ENCODE measurements around the gene FBXO21.

The FBXO21 gene, protein sequence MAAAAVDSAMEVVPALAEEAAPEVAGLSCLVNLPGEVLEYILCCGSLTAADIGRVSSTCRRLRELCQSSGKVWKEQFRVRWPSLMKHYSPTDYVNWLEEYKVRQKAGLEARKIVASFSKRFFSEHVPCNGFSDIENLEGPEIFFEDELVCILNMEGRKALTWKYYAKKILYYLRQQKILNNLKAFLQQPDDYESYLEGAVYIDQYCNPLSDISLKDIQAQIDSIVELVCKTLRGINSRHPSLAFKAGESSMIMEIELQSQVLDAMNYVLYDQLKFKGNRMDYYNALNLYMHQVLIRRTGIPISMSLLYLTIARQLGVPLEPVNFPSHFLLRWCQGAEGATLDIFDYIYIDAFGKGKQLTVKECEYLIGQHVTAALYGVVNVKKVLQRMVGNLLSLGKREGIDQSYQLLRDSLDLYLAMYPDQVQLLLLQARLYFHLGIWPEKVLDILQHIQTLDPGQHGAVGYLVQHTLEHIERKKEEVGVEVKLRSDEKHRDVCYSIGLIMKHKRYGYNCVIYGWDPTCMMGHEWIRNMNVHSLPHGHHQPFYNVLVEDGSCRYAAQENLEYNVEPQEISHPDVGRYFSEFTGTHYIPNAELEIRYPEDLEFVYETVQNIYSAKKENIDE

DNA sequence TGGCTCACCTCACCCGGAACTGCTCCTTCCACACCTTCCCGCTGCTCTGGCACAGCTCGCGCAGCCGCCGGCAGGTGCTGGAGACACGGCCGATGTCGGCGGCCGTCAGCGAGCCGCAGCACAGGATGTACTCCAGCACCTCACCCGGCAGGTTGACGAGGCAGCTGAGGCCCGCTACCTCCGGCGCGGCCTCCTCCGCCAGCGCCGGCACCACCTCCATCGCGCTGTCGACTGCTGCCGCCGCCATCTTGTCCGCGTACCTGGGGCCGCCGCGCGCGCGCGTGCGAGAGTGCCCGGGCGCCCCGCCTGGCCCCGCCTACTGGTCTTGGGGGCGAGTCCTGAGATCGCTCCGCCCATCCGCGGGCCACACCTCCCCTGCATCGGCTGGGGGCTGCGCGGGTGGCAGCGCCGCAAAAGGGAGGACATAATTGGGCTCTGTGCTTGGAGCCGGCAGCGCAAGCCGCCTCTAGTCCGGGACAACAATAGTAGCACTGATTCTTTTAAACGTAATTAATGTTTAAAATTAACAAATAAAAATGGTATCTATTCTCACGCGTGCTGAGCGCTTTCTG is at the start of gene FBXO21:
Gene FBXO21, minus strand, starts transcription at position 261 of the 572 bp plus-strand sequence. Its CDS starts 14 bp downstream, at position 247.
- Histone ChIP-seq H3K4me3 (ENCODE audit: low read depth, low read length, poor library complexity, severe bottlenecking) (peak within 1 kb of the TSS; percentile 97), H3K27me3 (ENCODE audit: insufficient read depth, low read length) (peaks cover 8% of the 10 kb centered on the region; the same call in 1 of the 2 replicates), H4K20me1 (ENCODE audit: insufficient read depth, low read length) (no peaks in the 10 kb centered on the region), H3K27ac (ENCODE audit: low read depth, low read length, poor library complexity, severe bottlenecking) (no peak within 1 kb of the TSS), H3K4me1 (ENCODE audit: insufficient read depth, low read length, severe bottlenecking) (peaks cover 16% of the 10 kb centered on the region), H3K4me2 (ENCODE audit: low read length) (peak within 1 kb of the TSS; percentile 99), H3K79me2 (ENCODE audit: insufficient read depth, low read length) (peaks cover 20% of the 10 kb centered on the region), H3K36me3 (ENCODE audit: insufficient read depth, low read length) (peaks cover 31% of the 10 kb centered on the region), H3K9me3 (ENCODE audit: low read length) (peaks cover 4% of the 10 kb centered on the region), H3K9ac (ENCODE audit: low read length) (peak within 1 kb of the TSS; percentile 83), H2AFZ (ENCODE audit: low read length) (no peak within 1 kb of the TSS), H3F3A (ENCODE audit: insufficient read depth, low read length) (no peaks in the 10 kb centered on the region), H3K9me2 (ENCODE audit: low read depth, low read length) (no peaks in the 10 kb centered on the region)
- TF ChIP-seq, protein P1, sequence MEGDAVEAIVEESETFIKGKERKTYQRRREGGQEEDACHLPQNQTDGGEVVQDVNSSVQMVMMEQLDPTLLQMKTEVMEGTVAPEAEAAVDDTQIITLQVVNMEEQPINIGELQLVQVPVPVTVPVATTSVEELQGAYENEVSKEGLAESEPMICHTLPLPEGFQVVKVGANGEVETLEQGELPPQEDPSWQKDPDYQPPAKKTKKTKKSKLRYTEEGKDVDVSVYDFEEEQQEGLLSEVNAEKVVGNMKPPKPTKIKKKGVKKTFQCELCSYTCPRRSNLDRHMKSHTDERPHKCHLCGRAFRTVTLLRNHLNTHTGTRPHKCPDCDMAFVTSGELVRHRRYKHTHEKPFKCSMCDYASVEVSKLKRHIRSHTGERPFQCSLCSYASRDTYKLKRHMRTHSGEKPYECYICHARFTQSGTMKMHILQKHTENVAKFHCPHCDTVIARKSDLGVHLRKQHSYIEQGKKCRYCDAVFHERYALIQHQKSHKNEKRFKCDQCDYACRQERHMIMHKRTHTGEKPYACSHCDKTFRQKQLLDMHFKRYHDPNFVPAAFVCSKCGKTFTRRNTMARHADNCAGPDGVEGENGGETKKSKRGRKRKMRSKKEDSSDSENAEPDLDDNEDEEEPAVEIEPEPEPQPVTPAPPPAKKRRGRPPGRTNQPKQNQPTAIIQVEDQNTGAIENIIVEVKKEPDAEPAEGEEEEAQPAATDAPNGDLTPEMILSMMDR (IDR thresholded peaks at IDR 0.05; ENCODE audit: low read length) = no peak
- no peak for TF ChIP-seq EZH2 (IDR thresholded peaks at IDR 0.05; ENCODE audit: borderline replicate concordance, low read length)

DNA sequence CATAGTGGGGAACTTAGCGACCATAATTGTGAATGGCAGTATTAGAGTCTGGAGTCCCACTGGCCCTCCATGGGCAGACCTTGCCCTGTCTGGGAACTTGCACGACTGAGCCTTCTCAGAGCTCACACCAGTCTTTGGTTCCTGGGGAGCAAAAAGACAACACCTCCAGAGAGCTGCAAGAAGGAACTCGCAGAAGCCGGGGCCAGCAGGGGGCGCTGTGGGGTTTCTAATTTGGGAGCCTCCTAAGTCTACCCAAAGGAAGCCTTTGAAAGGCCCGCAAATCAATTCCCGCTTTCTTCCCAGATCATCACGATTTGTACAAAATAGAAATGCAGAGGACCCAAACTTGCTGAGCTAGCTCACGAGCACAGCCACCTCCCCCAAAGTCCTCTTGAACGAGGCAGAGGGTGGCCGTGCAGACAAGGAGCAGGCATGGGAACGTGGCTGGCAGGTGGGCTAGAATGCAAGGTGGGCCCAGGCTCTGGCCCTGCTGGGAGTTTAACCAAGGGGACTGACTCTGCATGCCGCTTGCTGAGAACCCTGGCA is 46.3 kb upstream of the FBXO21 start:
- no peak for TF ChIP-seq EZH2 (IDR thresholded peaks at IDR 0.05; ENCODE audit: borderline replicate concordance, low read length)
- TF ChIP-seq, protein P1 (IDR thresholded peaks at IDR 0.05; ENCODE audit: low read length) = peak; percentile 88
- H3K36me3 ChIP-seq (ENCODE audit: insufficient read depth, low read length) = no peaks in the 10 kb centered on the region
- no peak overlapping the region for H3K27ac ChIP-seq (ENCODE audit: low read depth, low read length, poor library complexity, severe bottlenecking)
- no peak overlapping the region for H2AFZ ChIP-seq (ENCODE audit: low read length)
- H4K20me1 ChIP-seq (ENCODE audit: insufficient read depth, low read length) = no peaks in the 10 kb centered on the region
- H3K79me2 ChIP-seq (ENCODE audit: insufficient read depth, low read length) = no peaks in the 10 kb centered on the region
- H3K9me2 ChIP-seq (ENCODE audit: low read depth, low read length) = no peaks in the 10 kb centered on the region
- H3K4me2 ChIP-seq (ENCODE audit: low read length) = no peak overlapping the region
- H3K4me3 ChIP-seq (ENCODE audit: low read depth, low read length, poor library complexity, severe bottlenecking) = no peak overlapping the region
- H3K9me3 ChIP-seq (ENCODE audit: low read length) = no peaks in the 10 kb centered on the region
- H3K4me1 ChIP-seq (ENCODE audit: insufficient read depth, low read length, severe bottlenecking) = no peaks in the 10 kb centered on the region
- H3K9ac ChIP-seq (ENCODE audit: low read length) = no peak overlapping the region
- H3K27me3 ChIP-seq (ENCODE audit: insufficient read depth, low read length) = 0 out of 2 replicates have a peak, but pooled peaks cover 5% of the 10 kb centered on the region
- no peaks in the 10 kb centered on the region for H3F3A ChIP-seq (ENCODE audit: insufficient read depth, low read length)

DNA sequence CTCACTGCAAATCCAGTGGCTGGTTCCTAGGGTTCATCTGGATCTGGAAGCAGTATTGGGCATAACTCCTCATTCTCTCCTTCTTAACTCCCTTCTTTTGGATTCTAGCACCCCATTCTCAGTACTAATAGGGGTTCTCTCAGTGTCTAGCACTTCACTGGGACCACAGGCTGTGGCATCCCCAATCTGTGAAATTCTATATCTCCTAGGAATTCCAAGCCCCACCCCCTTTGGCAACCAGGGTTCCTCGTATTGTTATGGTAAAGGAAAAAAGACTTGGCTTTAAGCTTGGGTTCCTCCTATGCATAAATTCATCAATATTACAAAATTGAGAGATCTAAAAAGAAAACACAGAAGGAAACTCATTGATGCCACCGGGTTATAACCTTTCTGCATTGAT is 45.0 kb upstream of the FBXO21 start:
- Histone ChIP-seq H3K4me3 (ENCODE audit: low read depth, low read length, poor library complexity, severe bottlenecking) (no peak overlapping the region), H3K27ac (ENCODE audit: low read depth, low read length, poor library complexity, severe bottlenecking) (no peak overlapping the region), H3K79me2 (ENCODE audit: insufficient read depth, low read length) (no peaks in the 10 kb centered on the region), H3K9me2 (ENCODE audit: low read depth, low read length) (no peaks in the 10 kb centered on the region), H2AFZ (ENCODE audit: low read length) (no peak overlapping the region), H3K9ac (ENCODE audit: low read length) (no peak overlapping the region), H3F3A (ENCODE audit: insufficient read depth, low read length) (no peaks in the 10 kb centered on the region), H3K9me3 (ENCODE audit: low read length) (no peaks in the 10 kb centered on the region), H3K36me3 (ENCODE audit: insufficient read depth, low read length) (no peaks in the 10 kb centered on the region), H3K27me3 (ENCODE audit: insufficient read depth, low read length) (0 out of 2 replicates have a peak, but pooled peaks cover 5% of the 10 kb centered on the region), H3K4me2 (ENCODE audit: low read length) (no peak overlapping the region), H4K20me1 (ENCODE audit: insufficient read depth, low read length) (no peaks in the 10 kb centered on the region), H3K4me1 (ENCODE audit: insufficient read depth, low read length, severe bottlenecking) (no peaks in the 10 kb centered on the region)
- TF ChIP-seq, protein P1 (IDR thresholded peaks at IDR 0.05; ENCODE audit: low read length) = no peak
- no peak for TF ChIP-seq EZH2 (IDR thresholded peaks at IDR 0.05; ENCODE audit: borderline replicate concordance, low read length)
